ENCODE results near the gene DIS3L2.

DIS3L2 gene

DNA sequence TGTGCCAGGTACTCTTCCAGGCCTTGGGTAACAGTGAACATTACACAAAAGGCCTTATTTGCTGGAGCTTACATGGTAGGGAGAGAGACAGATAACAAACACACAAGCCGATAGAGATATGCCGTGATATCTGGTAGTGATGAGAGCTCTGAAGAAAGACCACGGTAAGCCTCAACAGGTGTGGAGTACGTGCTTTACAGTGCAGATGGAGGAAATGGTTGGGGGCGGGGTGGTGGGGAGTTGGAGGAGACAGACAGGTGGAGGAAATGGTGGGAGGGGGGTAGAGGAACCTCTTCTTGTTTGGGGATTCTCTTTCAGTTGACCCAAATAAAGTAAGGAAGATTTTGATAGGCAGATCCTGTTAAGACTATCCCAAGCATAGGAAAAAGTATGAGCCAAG is 276.0 kb downstream of the DIS3L2 start:
- no peak for FAIRE-seq

DNA sequence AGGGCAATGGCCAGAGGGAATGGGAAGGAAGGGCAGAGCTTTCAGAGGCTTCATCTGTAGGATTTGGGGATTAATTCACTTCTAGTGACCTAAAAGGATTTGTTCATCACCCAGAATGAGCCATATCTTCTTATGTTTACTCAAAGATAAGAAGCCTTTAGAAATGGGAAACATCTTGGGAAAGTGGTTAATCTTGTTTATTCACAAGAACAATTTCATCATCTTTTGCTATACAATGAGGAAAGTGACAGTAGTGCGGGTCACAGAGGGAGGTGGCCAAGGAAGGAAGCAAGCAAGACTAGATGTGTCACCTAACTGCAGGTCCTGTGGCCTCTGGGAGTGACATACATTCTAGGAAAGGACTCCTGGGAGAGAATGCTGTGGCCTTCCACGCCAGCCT is 276.6 kb downstream of the DIS3L2 start:
- FAIRE-seq, result no peak

DNA sequence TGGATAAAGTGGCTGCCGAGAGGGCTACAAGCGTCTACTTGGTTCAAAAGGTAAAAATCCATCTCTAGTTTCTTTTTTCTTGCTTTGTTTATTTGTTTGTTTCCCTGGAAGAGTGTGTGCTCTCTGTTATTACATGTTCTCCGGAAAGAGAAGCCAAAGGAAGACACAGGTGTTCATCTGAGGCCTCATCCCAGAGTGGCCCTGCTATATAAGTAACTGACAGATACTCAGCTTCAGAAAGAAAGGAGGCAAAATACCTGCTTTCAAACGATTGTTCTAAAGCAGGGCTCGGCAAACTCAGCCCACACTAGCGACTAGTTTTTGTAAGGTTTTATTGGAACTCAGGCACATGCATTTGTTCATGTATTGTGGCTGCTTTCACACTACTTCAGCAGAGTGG is 277.1 kb downstream of the DIS3L2 start:
- no peak for FAIRE-seq

DNA sequence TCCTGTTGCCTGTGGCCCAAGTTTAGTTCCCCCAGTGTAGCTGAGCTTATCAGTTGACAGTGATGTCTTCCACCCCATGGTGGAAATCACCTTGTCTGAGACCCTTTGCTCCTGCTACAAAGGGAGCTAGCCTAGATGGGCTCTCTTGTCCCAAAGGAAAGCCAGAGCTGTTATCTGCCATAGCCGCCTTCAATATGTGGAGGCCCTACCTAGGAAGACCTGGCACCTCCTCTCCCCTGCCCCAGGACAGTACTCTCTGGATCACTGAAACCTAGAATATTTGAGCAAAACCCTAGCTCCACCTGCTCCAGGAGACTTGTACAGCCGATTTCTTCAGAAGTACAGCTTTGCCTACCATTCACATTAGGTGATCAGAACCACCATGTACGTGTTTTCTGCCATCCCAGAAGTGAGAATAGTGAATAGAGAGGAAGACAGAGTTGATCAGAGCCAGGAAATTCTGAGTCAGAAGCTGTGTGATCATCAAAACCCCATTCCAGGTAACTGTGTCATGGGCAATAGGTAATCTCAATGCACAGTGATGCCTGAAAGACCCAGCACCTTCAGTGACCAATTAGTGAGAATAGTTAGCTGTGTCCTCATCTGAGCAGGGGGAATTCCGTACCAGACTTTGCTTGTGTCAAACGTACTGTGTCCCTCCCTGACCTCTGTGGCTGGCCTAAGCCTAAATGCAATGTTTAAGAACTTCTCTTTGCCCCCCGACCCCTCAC is 278.6 kb downstream of the DIS3L2 start:
- no peak for FAIRE-seq

DNA sequence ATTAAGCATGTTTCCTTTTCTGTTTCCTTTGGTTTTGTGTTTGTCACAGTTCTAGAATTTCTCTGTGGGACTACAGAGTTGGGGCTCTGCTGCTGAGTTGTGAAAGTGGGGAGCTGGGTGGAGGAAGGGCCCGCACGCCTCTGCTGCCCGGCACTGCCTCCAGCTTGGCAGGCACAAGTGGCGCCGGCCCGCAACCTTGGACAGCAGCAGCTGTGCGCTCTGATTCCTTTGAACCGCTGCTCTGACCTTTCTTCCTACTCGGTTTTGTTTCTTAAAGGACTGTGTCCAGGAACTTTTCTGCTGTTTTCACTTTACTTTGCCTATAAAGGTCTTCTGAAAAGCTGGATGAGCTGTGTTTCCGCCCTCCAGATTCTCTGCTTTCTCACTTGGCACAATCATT is 279.4 kb downstream of the DIS3L2 start:
- FAIRE-seq, result no peak

DNA sequence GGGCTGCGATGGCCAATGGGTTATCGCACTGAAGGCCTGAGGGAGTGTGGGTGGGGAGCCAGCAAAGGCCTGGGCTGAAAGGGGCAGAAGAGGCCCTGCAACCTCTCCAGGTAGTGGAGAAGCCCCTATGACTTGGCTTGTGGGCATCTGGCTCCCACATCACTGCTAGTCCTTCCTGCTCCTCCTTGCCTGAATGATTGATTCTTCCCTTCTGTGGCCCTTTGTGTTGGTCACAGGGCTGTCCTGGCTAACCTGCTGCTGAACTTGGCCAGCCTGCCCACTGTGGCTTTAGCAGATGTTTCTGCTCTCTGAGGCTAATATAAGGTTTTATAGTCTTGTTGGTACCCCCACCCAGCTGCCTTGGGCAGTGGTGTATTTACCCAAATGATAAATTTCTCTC is 280.8 kb downstream of the DIS3L2 start:
- no peak for FAIRE-seq

DNA sequence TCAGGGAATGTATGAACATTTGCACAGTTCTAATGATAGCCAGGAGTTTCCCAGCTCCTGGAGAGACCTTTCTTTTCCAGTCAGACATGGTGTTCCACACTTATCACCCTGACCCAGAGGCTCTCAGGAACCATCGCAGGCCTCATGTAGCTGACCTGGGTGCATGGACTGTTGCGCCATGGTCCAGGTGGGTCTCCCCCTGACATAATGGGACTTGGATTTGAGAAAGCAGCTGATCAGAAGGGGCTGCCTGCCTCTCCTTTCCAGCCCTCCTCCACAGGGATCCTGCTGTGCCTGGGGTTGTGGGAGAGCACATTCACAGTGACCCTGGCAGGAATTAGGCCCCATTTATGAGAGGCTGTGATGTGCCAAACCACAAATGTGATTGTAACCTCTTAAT is 283.6 kb downstream of the DIS3L2 start:
- no peak for FAIRE-seq

DNA sequence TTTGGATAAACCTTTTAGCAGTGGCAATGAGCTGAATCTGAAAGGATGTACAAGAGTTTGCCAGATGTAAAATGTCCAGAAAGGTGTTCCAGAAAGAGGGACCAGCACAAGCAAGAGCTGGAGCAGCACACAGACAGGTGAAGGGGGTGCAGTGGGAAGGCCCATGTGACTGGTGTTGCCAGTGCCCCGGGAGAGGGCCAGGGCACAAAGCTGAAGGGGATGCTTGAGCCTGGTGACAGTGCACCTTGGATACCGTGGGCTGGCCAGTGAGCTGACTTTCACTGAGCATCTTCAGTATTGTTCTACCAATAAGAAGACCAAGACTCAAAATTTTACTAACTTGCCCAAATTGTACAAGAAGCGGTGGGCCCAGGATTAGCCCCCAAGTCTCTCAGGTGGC is 284.7 kb downstream of the DIS3L2 start:
- no peak for FAIRE-seq

DNA sequence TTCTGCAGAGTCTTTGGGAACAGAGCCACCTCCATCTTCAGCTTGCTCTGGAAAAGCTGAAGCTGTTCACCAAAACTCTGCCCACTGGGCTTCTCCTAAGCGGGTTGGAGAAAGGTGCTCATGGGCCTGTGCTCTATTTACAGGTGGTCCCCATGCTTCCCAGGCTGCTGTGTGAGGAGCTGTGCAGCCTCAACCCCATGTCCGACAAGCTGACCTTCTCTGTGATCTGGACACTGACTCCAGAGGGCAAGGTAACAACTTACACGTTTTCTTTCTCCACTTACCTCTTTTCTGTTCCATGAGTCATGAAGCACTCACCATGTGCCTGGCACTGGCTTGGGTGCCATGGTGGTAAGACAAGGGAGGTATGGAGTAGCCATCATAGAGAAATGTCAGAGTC is 287.6 kb downstream of the DIS3L2 start:
- FAIRE-seq, result no peak

DNA sequence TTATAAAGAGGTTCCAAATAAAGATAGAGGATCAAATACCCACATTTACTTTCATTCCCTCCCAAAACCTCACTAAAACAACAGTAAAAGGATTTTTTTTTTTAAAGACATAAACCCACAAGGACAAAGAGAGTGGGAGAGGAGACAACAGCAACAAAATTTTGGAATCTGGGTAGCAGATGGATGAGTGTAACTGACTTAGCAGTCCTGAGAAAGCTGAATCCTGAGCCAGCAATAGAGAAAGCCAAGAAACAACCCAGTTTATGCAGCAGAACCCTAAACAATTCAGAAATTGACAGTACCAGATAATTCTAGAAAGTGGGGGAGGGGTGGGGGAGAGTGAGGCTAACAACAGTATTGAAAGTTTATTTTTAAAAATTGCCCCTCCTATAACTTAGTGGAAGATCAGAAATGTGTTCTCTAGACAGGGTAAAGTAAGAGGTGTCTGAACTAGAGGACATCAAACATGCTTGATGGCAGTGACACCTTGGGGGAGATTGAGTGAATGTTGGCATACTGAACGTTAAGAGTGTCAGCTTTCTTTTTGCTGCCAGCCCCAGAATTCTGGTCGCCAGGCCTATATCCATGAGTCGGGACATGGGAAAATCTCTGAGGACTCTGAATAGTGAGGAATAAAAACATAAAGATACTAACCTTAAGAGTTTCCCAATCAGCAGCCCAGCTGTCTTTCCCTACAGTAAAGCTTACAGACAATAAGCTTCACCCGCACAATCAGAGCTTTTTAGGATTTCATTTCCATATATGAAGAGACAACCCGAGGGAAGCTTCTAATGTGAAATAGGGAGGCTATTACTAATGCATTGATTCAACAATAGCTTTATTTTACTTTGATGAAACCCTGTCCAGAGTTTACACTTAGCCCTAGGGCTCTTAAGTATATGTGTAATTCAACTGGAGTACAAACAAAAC is 289.0 kb downstream of the DIS3L2 start:
- FAIRE-seq, result no peak

DNA sequence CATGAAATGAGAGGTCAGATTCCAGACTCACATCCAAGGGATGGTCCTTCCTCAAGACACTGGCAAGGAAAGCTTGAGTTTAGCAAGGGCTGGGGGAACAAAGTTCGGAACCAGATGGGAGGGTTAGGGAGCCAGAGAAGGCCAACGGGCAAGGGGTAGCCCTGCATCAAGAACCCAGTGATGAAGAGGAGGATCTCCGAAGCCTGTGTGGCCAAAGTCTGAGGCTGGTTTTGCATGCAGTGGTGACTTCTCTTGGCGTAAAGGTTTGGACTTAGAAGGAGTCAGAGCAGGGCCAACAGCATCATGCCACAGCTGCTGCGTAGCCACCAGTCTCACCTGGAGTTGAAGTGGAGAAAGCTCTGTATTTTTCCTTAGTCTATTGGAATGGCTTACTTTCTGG is 293.5 kb downstream of the DIS3L2 start:
- no peak for FAIRE-seq

DNA sequence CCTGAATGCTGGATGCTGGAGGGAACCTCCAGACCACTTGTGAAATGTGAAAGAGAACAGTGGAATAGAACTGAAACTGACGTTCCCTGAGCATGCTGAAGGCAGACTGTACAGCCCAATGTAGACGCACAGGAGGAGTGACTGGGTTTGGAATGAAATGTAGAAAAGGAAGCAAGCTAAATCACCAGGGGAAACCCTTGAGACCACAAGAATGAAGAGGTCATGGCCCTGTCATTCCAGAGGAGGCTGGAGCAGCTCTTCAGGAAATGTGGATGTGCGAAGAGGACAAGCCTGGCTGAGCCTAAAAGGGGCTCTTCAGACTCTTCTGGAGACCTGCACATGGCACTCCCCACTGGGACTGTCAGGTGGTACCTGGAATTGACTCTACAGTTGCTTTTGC is 298.6 kb downstream of the DIS3L2 start:
- no peak for FAIRE-seq

DNA sequence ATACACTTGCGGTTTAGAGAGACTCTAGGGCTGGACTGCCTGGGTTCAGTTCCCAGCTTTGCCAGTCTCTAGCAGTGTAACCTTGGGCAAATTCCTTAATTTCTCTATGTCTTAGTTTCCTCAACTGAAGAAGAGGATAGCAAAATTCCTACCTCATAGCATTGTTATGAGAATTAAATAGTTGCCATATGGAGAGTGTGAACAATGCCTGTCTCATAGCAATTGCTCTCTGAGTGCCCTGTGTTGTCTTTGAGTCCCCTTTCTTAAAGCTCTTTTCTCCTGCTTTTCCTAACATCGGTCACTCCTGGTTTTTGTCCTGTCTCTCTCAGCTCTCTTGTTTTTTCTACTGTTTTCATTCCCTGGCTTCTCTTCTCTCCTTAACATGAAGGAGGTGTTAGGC is 300.3 kb downstream of the DIS3L2 start:
- FAIRE-seq, result no peak

DNA sequence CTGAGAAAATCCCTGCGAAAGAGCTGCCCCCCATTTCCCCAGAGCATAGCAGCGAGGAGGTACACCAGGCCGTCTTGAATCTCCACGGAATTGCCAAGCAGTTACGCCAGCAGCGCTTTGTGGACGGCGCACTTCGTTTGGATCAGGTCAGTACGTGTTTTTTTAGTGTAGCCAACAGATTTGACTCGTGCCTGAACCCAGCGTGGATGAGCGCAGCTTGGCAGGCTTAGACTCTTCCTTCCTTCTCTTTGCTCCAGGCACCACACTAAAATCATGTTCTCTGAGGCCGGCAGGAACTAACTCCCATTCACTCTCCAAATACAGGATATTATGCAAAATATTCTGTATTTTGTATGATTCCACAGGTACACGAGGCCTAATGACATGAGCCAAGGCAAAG is 301.8 kb downstream of the DIS3L2 start:
- FAIRE-seq, result no peak

DNA sequence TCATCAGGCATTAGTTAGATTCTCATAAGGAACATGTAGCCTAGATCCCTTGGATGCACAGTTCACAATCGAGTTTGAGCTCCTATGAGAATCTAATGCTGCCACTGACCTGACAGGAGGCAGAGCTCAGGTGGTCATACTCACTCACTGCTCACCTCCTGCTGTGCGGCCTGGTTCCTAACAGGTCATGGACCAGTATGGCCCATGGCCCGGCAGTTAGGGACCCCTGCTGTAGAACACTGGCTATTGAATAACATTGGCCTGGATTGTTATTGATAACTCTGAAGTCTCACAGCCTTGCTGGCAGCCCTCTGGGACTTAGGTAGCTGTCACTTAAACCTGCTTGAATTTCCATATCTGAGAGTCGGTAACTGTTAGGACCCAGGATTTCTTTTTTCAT is 302.6 kb downstream of the DIS3L2 start:
- FAIRE-seq, result no peak

DNA sequence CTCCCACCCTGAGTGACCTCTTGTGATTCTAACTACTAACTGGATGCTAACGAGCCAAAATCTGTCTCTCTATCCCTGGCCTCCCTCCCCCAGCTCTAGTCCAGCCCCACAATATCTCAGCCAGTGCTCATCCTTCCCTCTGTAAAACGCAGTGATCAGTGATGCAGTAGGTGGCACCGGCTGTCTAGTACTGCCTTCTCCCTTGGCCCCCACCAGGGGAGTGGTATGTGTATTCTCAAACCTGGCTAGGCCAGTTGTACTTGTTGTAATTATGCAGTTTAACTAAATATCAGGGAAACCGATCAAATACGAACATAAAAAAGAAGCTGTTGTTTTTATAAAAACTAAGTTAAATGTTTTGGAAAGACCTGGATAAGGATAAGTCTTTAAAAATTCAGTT is 303.8 kb downstream of the DIS3L2 start:
- FAIRE-seq, result no peak

DNA sequence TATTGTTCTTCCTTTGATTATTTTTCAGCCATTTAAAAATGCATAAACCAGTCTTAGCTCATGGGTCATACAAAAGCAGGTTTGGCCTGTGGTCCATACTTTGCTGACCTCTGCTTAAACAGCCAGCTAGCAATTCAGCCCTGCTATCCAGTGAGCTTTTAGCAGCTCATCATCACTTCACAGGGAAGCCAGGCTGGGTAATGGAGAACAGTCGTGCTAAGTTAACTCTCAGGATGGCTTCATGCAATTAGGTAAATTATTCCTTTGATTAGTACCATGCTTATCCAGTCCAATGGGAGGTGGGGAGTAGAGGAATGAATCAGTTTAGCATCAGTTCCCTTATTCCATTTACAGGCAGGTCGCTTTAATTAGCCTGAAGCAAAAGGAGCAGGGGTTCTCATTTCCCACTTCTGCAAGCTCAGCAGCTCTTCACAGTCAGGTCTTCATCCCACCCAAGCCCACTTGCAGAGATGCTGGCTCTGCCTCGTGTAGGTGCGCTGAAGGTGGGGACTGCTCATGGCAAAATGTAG is 307.2 kb downstream of the DIS3L2 start:
- FAIRE-seq, result no peak

DNA sequence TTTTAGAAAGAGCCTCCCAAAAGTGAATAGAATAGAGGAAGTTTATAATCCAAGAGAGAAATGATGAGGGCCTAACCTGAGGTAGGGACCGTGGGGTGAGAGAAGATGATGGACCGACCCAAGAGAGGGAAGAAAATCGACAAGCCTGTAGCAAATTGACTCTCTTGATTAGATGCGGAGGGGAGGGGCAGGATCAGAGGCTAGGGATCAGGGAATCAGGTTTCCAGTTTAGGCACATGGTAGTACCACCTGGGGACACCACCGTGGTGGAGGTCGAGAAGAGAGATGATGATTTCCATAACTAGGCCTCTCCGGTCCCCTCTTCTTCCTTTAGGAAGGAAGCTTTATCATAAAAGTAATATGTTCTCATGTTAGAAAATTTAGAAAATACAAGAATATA is 308.4 kb downstream of the DIS3L2 start:
- FAIRE-seq, result no peak

DNA sequence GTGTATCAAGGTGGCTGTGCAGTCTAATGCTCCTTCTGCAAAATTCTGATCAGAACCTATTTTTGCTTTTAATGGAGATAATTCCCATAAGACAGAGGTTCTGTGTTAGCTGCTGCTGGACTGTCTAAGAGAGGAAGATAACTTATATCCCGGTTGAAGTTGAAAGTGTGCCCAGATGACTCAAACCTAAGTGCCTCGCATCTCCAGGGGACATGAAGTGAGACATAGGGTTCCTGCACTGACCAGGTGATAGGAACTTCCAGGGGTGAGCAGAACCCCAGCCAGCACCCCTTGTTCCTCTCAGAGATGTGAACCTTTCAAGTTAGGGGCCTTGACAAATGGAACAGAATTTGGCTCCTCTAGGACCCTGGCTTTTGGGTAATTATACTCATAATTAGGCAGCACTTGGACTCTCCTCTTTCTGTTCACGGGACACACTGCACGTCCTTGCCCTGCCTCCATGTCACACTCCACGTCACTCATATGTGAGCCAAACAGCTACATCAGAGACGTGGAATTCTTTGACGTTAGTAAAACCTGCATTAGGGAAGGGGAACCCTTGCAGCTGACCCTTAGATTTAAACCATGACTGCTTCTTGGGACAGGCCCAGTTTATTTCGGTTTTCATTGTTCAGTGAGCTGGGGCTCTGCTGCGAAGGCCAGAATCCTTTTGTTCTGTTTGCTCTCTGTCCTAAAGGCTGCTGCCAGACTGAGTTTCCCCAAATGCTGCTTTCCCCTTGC is 312.6 kb downstream of the DIS3L2 start:
- FAIRE-seq, result no peak

DNA sequence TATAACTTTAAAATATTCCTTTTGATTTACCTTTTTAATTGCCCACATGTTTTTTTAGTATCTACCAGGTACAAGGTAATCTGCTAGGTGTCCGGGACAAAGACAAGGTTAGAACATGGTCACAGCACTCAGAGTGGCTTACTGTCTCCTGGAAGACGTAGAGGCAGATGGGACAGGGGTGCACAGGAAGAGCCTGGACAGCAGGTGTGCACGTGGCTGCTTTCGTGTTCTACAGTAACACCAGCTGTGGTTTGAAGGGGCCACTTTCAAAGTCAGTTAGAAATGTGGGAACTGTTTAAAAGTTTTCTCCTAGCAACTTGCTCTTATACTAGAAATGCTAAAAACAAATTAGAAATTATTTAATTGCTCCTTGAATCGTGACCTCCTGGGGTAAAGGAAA is 314.2 kb downstream of the DIS3L2 start:
- no peak for FAIRE-seq

DNA sequence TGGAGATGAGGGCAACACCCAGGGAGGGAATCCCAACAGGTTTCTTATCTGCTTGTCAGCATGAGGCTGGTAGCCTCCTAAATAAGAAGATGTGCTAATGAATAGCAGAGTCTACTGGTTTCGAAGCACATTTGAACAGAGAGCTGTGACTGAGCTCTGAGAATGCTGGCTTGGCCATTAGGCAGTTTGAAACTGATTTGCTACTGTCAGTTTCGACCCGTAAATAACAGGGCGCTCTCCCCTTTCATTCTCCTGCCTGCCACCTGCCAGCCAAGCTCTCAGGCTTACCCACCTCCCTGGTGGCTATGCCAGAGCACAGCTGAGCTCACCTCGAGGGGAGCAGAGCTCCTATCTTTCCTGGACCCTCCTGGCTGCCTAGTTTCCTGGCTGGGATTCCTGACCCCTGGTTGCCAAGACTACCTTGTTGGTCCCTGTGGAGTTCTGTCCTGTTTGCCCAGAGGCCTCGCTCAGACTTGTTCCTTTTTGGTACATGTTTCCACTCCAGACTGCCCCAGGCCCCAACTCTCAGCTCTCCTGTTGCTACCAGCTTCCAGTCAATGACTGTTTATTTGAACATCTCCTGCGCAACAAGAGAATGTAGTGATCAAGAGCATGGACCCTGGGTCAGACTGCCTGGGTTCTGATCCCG is 314.7 kb downstream of the DIS3L2 start:
- no peak for FAIRE-seq

DNA sequence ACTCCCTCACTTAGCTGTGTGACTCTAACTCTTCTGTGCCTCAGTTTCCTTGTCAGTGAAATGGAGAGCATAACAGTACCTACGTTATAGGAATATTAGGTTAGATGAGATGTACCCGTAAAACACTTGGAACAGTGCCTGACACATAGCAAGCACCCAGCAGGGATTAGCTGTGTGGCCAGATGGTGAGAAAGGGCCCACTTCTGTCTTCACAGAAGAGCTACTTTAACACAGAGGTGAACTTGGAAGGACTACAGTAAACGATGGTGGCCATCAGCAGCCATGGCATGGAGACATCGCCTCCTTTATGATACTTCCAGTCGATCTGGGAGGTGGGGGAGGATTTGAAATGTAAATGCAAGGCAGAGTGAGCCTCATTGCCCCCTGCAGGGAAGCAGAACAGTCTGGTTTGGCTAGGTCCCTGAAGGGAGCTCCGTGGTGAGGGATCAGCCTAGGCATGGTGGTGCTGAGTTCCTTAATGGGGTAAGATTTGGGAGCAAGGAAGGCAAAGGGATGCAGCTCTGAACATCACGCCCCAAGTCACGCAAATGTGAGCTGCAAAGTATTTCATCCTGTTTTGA is 315.3 kb downstream of the DIS3L2 start:
- FAIRE-seq, result no peak

DNA sequence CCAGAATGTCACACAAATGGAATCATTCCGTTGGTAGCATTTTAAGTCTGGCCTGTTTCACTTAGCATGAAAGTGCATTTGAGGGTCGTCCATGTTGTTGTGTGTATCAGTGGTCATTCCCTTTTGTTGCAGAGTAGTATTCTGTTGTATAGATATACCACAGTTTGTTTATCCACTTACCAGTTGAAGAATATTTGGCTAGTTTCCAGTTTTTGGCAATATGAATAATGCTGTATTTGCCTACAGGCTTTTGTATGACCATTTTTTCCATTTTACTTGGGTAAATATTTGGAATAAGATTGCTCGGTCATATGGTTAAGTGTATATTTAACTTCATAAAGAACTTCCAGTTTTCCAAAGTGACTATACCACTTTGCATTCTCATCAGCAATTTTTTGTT is 317.0 kb downstream of the DIS3L2 start:
- FAIRE-seq, result no peak
